Progenitor cell of endocrine pancreas (in vitro differentiated cells): ENCODE results near the gene SUCLG1. TPM values are rescaled to one million over a fixed set of nuclear protein-coding genes. Genes with fewer than 3 reads are reported as not detected.

Experiments
- DNase-seq: peaks from one replicate; pipeline ENCODE4 v3.0.0; 2021; ENCODE audit warnings: low spot score; ENCODE audit not compliant: unreplicated experiment
- H3K27ac Mint-ChIP-seq: 2 replicates; pipeline ENCODE4 v1.8.0; 2021; ENCODE audit warnings: mild to moderate bottlenecking, moderate library complexity, mixed read lengths
- H3K27me3 Mint-ChIP-seq: 2 replicates; pipeline ENCODE4 v1.8.0; 2021; ENCODE audit warnings: mixed read lengths
- H3K36me3 Mint-ChIP-seq: 2 replicates; pipeline ENCODE4 v1.8.0; 2022; ENCODE audit warnings: mixed read lengths; ENCODE audit not compliant: insufficient read depth
- H3K4me1 Mint-ChIP-seq: 2 replicates; pipeline ENCODE4 v1.8.0; 2021; ENCODE audit warnings: low read depth, mixed read lengths
- H3K4me3 Mint-ChIP-seq: 2 replicates; pipeline ENCODE4 v1.8.0; 2021; ENCODE audit warnings: low read depth, mild to moderate bottlenecking, moderate library complexity, mixed read lengths
- H3K9me3 Mint-ChIP-seq: 2 replicates; pipeline ENCODE4 v1.8.0; 2021; ENCODE audit warnings: low read depth, mixed read lengths
- CTCF ChIP-seq: fragments of 200-600 bp; sonication (generic); IDR thresholded peaks from one replicate; pipeline ENCODE4 v1.5.0; 2021; ENCODE audit warnings: antibody characterized with exemption, mild to moderate bottlenecking; ENCODE audit not compliant: unreplicated experiment
- total RNA-seq: library from RNA; stranded (reverse); gene quantifications from 2 replicates; pipeline ENCODE4 v1.2.1, GENCODE V29; 2021

Gene SUCLG1
- total RNA-seq, 1 donor from 2014 or later, result 85.0 TPM

- Mint-ChIP-seq H3K9me3 (no peaks in the 10 kb centered on the region), H3K4me3 (no peak overlapping the region)
- no peak for TF ChIP-seq CTCF
Measured at GRCh38 chr2:84456156-84456555, 2.9 kb downstream of the SUCLG1 start.

GRCh38 chr2:84454581-84454980 lies 4.5 kb downstream of the SUCLG1 start:
- H3K4me3 Mint-ChIP-seq, result no peak overlapping the region
- no peaks in the 10 kb centered on the region for H3K36me3 Mint-ChIP-seq
- H3K9me3 Mint-ChIP-seq, result no peaks in the 10 kb centered on the region
- no peaks in the 10 kb centered on the region for H3K27me3 Mint-ChIP-seq
- peaks cover 48% of the 10 kb centered on the region for H3K4me1 Mint-ChIP-seq
- DNase-seq, result no peak
- no peak for TF ChIP-seq CTCF
- no peak overlapping the region for H3K27ac Mint-ChIP-seq

More at GRCh38 chr2:84456156-84456555, 2.9 kb downstream of the SUCLG1 start:
- no peak for DNase-seq
- Mint-ChIP-seq H3K27ac (no peak overlapping the region), H3K27me3 (no peaks in the 10 kb centered on the region), H3K4me1 (peaks cover 40% of the 10 kb centered on the region), H3K36me3 (no peaks in the 10 kb centered on the region)

GRCh38 chr2:84452624-84453023 lies 6.5 kb downstream of the SUCLG1 start:
- no peak for DNase-seq
- no peak overlapping the region for H3K27ac Mint-ChIP-seq
- peaks cover 40% of the 10 kb centered on the region for H3K4me1 Mint-ChIP-seq
- H3K27me3 Mint-ChIP-seq, result no peaks in the 10 kb centered on the region
- H3K9me3 Mint-ChIP-seq, result no peaks in the 10 kb centered on the region
- H3K4me3 Mint-ChIP-seq, result no peak overlapping the region
- TF ChIP-seq CTCF, result no peak
- H3K36me3 Mint-ChIP-seq, result peaks cover 2% of the 10 kb centered on the region

- no peak overlapping the region for H3K4me3 Mint-ChIP-seq
- H3K9me3 Mint-ChIP-seq, result no peaks in the 10 kb centered on the region
- peaks cover 2% of the 10 kb centered on the region for H3K36me3 Mint-ChIP-seq
- no peaks in the 10 kb centered on the region for H3K27me3 Mint-ChIP-seq
- no peak overlapping the region for H3K27ac Mint-ChIP-seq
- H3K4me1 Mint-ChIP-seq, result peaks cover 29% of the 10 kb centered on the region
- no peak for DNase-seq
- TF ChIP-seq CTCF, result no peak
Measured at GRCh38 chr2:84451579-84451978, 7.5 kb downstream of the SUCLG1 start.

- Mint-ChIP-seq H3K36me3 (peaks cover 11% of the 10 kb centered on the region), H3K4me1 (peaks cover 31% of the 10 kb centered on the region), H3K4me3 (no peak overlapping the region), H3K27me3 (no peaks in the 10 kb centered on the region), H3K27ac (peak overlapping the region; percentile 39), H3K9me3 (peaks cover 6% of the 10 kb centered on the region)
- no peak for TF ChIP-seq CTCF
- DNase-seq, result no peak
Measured at GRCh38 chr2:84450288-84451227, 8.5 kb downstream of the SUCLG1 start.
